Measurements from ENCODE around the gene CHRNA5.

Gene CHRNA5

DNA sequence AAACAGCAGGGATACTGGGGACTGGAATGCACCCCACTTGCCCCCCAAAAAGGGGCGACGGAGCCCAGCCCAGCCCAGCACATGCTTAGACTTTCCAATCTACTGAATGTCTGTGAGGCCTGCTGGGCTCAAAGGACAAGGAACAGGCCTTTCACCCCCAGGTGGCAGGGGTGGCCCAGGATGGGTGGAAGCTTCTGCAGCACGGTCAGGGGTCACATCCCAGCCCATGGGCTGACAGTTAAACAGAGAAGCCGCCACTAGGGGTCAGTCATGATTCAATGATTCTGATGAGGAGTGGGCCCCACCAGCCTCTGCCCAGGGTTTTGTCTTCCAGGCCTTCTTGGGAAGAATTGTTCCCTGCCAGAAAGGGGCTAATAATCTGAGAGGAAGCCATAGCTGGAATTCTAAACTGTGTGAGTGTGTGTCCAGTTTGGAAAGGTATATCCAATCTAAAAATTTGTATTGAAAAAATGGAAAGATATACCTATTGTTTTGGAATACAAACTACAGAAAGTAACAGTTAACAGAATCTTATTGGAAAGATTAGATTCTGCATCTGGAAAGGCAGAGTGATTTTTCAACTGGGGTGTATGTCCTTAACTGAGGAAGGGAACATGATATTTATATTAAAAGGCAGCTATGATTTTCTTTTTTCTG lies 73.5 kb downstream of the CHRNA5 start:
- peak in 1 of 2 donors; percentile 26 for DNase-seq (ENCODE audit: low read depth in 2 of 2)

- DNase-seq (ENCODE audit: low read depth in 2 of 2) = no peak
Measured at GRCh38 chr15:78640527-78641101, 75.3 kb downstream of the CHRNA5 start.

GRCh38 chr15:78641102-78641748 lies 75.9 kb downstream of the CHRNA5 start, which contains the start of gene CHRNB4:
TSS of gene CHRNB4 (minus strand) at chr15:78641210. CDS start at chr15:78641133, 77 bp downstream.
- peak in 1 of 2 donors; percentile 13 for DNase-seq (ENCODE audit: low read depth in 2 of 2)

GRCh38 chr15:78641749-78642275 lies 76.5 kb downstream of the CHRNA5 start:
- no peak for DNase-seq (ENCODE audit: low read depth in 2 of 2)

DNA sequence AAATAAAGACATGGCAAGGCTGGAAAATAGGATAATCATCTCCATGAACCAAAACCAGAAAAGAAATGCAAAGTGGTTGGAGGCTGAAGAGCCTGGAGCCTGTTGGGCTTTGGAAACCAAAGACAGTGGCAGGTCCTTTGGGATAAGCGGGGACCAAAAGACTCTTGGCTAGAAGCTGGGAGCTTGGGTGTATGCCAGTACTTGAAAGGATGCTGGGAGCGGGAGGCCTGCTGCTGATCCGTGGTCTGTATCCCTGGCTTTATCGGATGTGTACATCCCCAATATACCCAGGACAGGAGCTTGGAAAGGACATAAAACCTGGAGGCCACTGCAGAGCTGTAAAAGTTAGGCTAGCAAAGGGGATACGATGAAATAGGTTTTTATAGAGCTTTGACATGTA lies 77.0 kb downstream of the CHRNA5 start:
- DNase-seq (ENCODE audit: low read depth in 2 of 2) = no peak

Measured in stimulated activated CD8-positive, alpha-beta memory T cell treated with anti-CD3 and anti-CD28 coated beads, Interleukin-2, amount 100 ng/mL, for 48 hours (primary cell).